ENCODE results near the gene TLX3.

TLX3 gene

GRCh38 chr5:171300358-171300757, 8.7 kb upstream of the TLX3 start:
- no peak for DNase-seq (ENCODE audit: extremely low read depth in 1 of 2, low read depth in 1 of 2)

DNA sequence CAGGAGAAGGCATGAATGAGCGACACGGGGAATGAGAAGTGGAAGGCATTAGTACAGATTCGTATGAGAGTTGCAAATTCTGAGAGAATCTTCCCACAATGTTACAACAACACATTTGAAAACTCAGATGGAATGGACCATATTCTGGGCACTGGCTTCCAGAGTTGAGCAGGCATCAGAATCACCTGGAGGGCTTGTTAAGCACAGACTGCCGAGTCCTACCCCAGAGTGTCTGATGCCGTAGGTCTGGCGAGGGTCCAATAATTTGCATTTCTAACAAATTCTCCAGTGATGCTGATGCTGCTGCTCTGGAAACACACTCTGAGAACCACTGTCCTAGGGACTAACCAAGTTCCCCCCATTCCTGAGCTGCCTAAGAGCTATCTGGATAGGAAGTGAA, 2.9 kb upstream of the TLX3 start:
- DNase-seq (ENCODE audit: extremely low read depth in 1 of 2, low read depth in 1 of 2) = no peak

DNA sequence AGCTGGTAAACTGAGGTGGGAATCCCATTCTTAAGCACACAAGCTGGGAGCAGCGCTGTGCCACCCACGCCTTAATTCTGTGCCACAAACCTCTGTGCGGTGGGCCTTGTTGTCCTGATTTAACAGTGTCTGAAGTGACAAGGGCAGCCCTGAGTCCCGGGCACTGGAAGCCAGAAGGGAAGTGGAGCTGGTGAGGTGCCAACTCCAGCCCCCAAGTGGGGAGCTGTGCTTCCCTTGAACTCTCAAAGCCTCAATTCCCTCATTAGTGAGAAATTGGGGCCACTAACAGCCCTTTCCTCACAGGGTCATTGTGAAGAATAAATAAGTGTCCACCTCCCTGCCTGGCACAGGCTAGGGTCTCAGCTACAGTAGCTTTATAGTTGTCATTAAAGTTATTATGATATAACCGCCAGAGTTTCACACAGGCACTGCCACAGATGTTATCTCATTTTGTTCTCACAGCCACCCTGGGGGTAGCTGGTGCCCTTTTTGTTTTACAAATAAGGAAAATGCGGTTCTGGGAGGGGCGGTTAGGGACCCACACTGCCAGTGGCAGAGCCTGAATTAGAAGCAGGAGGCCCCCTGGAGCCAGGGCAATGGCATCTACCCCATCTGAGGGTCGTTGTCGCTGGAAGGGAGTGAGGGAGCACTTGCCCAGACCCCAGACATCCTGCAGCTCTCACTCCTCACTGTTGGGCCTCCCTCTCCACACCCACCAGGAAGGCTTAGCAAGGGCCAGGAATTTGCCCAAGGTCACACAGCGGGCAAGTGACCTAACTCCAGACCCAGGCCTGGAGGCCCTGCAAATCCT, 2.1 kb upstream of the TLX3 start:
- DNase-seq (ENCODE audit: extremely low read depth in 1 of 2, low read depth in 1 of 2) = no peak

- DNase-seq (ENCODE audit: extremely low read depth in 1 of 2, low read depth in 1 of 2) = no peak
Observed at GRCh38 chr5:171307789-171308452, 1.1 kb upstream of the TLX3 start.

DNA sequence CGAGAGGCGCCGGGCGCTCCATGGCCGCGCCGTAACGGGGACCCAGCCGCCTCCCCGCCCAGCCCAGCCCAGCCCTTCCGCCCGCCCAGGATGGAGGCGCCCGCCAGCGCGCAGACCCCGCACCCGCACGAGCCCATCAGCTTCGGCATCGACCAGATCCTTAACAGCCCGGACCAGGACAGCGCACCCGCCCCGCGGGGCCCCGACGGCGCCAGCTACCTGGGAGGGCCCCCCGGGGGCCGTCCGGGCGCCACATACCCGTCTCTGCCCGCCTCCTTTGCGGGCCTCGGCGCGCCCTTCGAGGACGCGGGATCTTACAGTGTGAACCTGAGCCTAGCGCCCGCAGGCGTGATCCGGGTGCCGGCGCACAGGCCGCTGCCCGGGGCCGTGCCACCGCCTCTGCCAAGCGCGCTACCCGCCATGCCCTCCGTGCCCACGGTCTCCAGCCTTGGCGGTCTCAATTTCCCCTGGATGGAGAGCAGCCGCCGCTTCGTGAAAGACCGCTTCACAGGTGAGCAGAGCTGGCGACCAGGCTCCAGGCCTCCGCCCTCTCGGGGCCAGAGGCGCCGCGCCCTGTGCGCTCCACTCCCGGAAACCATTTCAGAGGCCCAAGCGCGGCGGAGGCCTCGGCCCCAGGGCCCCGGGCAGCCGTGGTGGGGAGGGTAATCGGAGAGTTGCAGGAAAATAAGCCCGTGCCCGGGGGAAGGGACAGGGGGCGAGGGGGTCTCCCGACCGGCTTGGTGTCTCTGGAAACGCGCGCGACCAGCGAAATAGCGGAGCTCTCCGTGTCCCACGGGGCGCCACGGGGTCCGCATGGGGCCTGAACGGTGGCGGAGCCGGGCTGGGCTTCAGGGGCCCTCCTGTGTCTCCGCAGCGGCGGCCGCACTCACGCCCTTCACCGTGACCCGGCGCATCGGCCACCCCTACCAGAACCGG, 496 bp downstream of the TLX3 start:
- no peak for DNase-seq (ENCODE audit: extremely low read depth in 1 of 2, low read depth in 1 of 2)

DNA sequence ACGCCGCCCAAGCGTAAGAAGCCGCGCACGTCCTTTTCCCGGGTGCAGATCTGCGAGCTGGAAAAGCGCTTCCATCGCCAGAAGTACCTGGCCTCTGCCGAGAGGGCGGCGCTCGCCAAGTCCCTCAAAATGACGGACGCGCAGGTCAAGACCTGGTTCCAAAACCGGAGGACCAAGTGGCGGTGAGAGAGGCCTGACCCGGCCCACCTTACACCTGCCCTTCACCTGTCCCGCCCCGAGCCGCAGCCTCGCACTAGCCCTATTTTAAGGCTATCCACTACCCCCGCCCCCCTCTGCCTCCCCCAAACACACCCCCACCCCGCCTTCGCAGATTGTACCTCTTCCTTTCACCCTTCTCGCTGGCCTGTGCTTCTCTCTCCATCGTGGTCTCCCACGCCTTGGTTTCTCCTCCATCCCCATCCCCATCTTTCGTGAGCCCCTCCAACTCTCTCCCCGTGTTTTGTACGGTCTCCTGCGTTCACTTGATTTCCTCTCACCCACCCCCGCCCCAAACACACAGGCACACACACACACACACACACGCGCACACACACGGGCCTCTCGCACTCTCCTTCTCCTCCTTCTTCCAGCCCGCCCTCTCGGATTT, 1.3 kb downstream of the TLX3 start:
- DNase-seq (ENCODE audit: extremely low read depth in 1 of 2, low read depth in 1 of 2) = no peak

DNA sequence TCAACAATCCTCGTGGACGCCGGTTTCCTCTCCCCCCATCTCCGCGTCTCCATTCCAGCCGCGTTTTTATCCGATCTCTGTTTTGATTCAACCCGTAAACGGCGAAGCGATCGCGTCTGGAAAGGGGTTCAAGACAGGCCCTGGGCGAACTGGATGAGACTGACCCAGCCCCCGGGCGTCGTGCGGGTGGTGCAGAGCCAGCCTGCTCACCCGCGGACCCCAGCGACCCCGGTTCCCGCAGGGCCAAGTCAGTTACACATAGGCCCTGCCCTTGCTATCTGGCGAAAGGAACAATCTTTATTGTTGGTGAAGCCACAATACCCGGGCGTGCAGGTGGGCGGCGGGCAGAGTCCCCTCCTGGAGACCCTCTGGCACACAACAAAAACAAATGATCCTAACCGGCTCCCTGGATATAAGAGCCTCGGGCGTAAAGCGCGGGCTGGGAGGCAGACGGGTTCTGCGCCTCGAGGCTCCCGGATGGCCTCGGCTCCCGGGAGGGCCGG, 1.8 kb downstream of the TLX3 start:
- no peak for DNase-seq (ENCODE audit: extremely low read depth in 1 of 2, low read depth in 1 of 2)

DNA sequence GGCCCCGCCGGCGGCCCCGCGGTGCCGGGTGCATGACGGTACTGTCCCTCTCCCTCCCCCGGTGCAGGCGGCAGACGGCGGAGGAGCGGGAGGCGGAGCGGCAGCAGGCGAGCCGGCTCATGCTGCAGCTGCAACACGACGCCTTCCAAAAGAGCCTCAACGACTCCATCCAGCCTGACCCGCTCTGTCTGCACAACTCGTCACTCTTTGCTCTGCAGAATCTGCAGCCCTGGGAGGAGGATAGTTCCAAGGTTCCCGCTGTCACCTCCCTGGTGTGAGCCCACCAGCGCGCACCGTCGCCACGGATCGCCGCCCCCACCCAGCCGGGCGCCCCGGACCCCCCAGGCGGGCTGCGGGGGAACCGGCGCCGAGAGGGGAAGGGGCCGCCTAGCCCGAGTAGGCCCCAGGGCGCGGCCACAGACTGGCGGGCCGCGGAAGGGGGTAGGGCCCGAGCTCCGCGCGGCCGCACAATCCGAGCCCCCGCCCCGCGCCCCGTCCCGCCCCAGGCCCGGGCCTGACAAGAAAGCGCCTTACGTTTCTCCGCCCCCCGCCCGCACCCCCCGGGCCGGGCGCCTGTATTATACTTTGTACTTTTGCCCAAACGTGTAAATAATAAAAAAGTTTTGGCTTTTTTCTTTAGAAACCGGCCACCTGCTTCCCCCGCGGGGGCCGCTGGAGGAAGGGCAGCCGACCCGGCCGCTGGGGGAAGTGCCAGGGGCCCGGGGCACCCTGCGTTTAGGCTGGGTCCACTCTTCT, 2.5 kb downstream of the TLX3 start:
- no peak for DNase-seq (ENCODE audit: extremely low read depth in 1 of 2, low read depth in 1 of 2)

DNA sequence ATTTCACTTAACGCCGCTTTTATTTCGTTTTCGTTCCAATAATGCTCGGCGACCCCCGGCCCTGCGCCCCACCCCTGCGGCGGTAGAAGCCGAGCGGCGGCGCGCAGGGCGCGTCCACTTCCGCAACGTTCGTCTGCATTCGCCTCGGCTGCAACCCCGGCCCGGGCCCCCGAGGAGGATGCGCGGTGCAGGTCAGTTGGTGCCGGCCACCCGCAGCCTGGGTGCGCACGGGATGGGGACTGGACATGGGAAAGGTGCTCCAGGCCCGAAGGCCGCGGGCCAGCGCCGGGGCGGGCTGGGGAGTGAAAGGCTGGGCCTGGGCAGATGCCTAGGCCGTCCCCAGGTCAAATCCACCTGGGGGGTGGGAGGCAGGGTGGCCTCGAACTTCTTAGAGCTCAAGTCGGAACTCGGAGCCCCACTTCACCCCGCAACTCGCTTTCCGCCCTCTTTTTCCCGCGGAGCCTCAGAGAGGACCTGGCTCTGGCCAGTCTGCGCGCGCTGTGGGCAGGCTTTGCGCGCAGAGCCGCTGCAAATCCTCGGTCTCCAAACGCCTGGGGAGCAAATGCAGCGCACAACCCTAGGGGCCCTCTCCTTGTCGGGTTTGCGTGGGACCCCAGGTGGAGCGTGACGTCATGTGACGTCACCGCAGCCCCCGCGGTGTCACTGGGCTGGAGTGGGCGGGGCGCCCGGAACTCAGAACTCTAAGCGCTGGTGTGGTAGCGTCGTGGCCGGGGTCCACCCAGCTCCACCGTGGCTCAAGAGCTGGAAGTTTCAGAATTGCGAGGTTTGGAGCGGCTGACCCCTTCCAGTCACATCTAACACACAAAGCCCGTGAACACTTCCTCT, 3.3 kb downstream of the TLX3 start:
- DNase-seq (ENCODE audit: extremely low read depth in 1 of 2, low read depth in 1 of 2) = no peak

DNA sequence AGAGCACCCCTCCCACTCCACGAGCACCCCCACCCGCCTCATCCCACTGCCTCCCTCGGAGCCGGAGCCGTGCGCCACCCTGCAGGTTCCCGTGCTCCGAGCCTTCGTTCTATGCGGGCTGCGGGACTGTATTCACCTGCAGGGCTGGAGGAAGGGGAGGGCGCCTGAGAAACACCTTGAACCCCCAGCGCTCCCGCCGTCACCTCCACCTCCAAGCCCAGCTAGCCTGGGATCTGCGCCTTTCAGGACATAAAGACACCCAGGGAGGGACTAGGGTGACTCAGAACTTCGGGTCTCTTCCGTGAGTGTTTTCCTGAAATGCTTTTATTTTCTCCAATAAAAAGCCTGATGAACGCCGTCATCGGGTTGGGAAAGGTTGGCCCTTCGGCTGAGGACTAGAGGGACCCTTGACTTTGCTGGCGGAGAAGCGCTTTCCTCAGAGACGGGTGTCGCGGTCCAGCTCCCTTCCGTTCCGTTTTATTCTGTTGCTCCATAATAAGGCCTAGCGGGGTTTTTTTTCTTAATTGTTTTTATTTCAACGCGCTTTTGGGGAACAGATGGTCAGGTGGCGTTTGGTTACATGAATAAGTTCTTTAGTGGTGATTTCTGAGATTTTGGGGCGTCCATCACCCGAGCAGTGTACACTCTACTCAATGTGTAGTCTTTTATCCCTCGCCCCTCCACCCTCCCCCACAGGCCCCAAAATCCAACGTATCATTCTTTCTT, 4.6 kb downstream of the TLX3 start:
- no peak for DNase-seq (ENCODE audit: extremely low read depth in 1 of 2, low read depth in 1 of 2)

- no peak for DNase-seq (ENCODE audit: extremely low read depth in 1 of 2, low read depth in 1 of 2)
Observed at GRCh38 chr5:171314728-171315385, 5.8 kb downstream of the TLX3 start.

DNA sequence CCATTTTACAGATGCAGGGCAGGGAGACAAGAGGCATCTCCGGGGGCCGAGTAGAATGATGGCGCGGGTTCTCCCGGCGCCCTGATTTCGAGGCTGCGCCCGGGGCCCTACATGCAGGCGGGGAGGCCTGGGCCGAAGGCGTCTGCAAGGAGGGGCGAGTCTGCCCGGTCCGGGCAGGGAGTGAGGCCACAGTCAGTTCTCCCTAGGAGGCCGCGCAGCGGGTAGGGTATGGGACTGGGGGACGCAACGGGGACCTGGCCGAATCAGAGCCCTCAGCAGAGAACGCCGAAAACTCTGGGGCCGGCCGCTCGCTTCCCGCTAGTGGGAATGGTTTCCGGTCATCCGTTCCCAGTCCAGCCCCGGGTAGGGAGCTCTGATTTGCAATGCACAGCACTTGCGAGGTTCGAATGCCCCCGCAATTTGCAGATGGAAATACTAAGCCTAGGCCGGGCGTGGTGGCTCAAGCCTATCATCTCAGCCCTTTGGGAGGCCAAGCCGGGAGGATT, 6.4 kb downstream of the TLX3 start:
- no peak for DNase-seq (ENCODE audit: extremely low read depth in 1 of 2, low read depth in 1 of 2)

GRCh38 chr5:171315925-171316257, 6.8 kb downstream of the TLX3 start:
- DNase-seq (ENCODE audit: extremely low read depth in 1 of 2, low read depth in 1 of 2) = no peak

GRCh38 chr5:171316258-171317121, 7.4 kb downstream of the TLX3 start:
- DNase-seq (ENCODE audit: extremely low read depth in 1 of 2, low read depth in 1 of 2) = no peak

DNA sequence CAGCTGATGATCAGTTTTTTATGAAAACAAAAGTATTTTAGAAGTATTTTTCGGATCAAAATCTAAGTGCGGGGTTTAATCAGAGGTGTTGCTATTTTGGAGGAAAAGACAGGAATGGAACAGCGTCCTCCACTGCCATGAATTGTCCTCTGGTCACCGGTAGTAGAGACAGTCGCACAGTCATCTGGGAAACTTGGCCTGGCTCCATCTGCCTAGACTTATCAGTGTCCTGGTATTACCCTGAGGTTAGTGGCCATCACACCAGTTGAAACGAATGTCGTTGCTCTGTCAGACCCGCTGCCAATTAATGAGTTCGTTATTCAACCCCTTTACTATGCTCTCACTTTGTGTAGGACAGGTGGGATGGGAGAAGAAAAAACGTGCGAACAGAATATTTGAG, 8.2 kb downstream of the TLX3 start:
- DNase-seq (ENCODE audit: extremely low read depth in 1 of 2, low read depth in 1 of 2) = no peak

GRCh38 chr5:171318026-171318425, 9.0 kb downstream of the TLX3 start:
- DNase-seq (ENCODE audit: extremely low read depth in 1 of 2, low read depth in 1 of 2) = no peak

GRCh38 chr5:171321447-171321846, 12.4 kb downstream of the TLX3 start:
- DNase-seq (ENCODE audit: extremely low read depth in 1 of 2, low read depth in 1 of 2) = no peak
